C4-2B (cell line): ENCODE results near the gene PEX6.

ENCODE experiments used
- CTCF ChIP-seq: fragments of 450-650 bp; conservative IDR thresholded peaks from 2 replicates; pipeline ENCODE4 v1.5.1; 2017; ENCODE audit warnings: mild to moderate bottlenecking
- ZFX ChIP-seq: fragments of 450-650 bp; IDR thresholded peaks from 2 replicates; pipeline ENCODE4 v1.6.1; 2017

- TF ChIP-seq CTCF (no peak), ZFX (peak; percentile 97)
These were observed at the start of gene PEX6 for GRCh38 chr6:42978839-42979522.
